Astrocyte (in vitro differentiated cells and primary cell): ENCODE measurements around the gene SUSD4. TPM values are rescaled to one million over a fixed set of nuclear protein-coding genes. Genes with fewer than 3 reads are reported as not detected.

Experiments
- DNase-seq: peaks from one replicate; pipeline ENCODE4 v3.0.0-alpha.2; 2010; ENCODE audit warnings: low read depth
- FAIRE-seq: peaks from 2 replicates; lab custom pipeline; 2011; peaks lifted over from hg19 to GRCh38; lab: Jason Lieb, UNC
- H2AFZ ChIP-seq: 2 replicates; pipeline ENCODE4 v1.6.0; 2012; ENCODE audit warnings: low read depth, low read length, inconsistent platforms
- H3K27ac ChIP-seq: 2 replicates; pipeline ENCODE4 v1.5.1; 2011; ENCODE audit warnings: low read depth, low read length, inconsistent platforms
- H3K27me3 ChIP-seq: 2 replicates; pipeline ENCODE4 v1.6.0; 2011; ENCODE audit warnings: low read length, inconsistent platforms; ENCODE audit not compliant: insufficient read depth
- H3K36me3 ChIP-seq: 2 replicates; pipeline ENCODE4 v1.5.1; 2011; ENCODE audit warnings: low read length, inconsistent platforms; ENCODE audit not compliant: insufficient read depth
- H3K4me1 ChIP-seq: 2 replicates; pipeline ENCODE4 v1.5.1; 2011; ENCODE audit warnings: low read length, inconsistent platforms; ENCODE audit not compliant: insufficient read depth
- H3K4me2 ChIP-seq: 2 replicates; pipeline ENCODE4 v1.6.0; 2012; ENCODE audit warnings: low read length, inconsistent platforms
- H3K4me3 ChIP-seq: 2 replicates; pipeline ENCODE4 v1.5.1; 2011; ENCODE audit warnings: low read depth, mild to moderate bottlenecking, low read length, inconsistent platforms; ENCODE audit not compliant: insufficient read depth
- H3K79me2 ChIP-seq: 2 replicates; pipeline ENCODE4 v1.6.0; 2012; ENCODE audit warnings: mild to moderate bottlenecking, low read length, inconsistent platforms; ENCODE audit not compliant: insufficient read depth
- H3K9ac ChIP-seq: 2 replicates; pipeline ENCODE4 v1.6.0; 2012; ENCODE audit warnings: mild to moderate bottlenecking, low read length, inconsistent platforms
- H3K9me3 ChIP-seq: 2 replicates; pipeline ENCODE4 v1.5.1; 2012; ENCODE audit warnings: low read depth, mild to moderate bottlenecking, low read length, inconsistent platforms; ENCODE audit not compliant: insufficient read depth
- H4K20me1 ChIP-seq: 2 replicates; pipeline ENCODE4 v1.6.0; 2012; ENCODE audit warnings: low read length, inconsistent platforms; ENCODE audit not compliant: insufficient read depth
- H3K27ac Mint-ChIP-seq: one replicate; pipeline ENCODE4 v1.8.0; 2021; ENCODE audit warnings: mild to moderate bottlenecking, mixed read lengths; ENCODE audit not compliant: unreplicated experiment
- H3K27me3 Mint-ChIP-seq: one replicate; pipeline ENCODE4 v1.8.0; 2021; ENCODE audit warnings: low read depth, mixed read lengths; ENCODE audit not compliant: unreplicated experiment
- H3K36me3 Mint-ChIP-seq: one replicate; pipeline ENCODE4 v1.8.0; 2021; ENCODE audit warnings: low read depth, mixed read lengths; ENCODE audit not compliant: unreplicated experiment
- H3K4me1 Mint-ChIP-seq: one replicate; pipeline ENCODE4 v1.8.0; 2021; ENCODE audit warnings: low read depth, mixed read lengths; ENCODE audit not compliant: unreplicated experiment
- H3K4me3 Mint-ChIP-seq: one replicate; pipeline ENCODE4 v1.8.0; 2021; ENCODE audit warnings: mild to moderate bottlenecking, moderate library complexity, mixed read lengths; ENCODE audit not compliant: unreplicated experiment
- H3K9me3 Mint-ChIP-seq: one replicate; pipeline ENCODE4 v1.8.0; 2021; ENCODE audit warnings: mild to moderate bottlenecking, mixed read lengths; ENCODE audit not compliant: unreplicated experiment
- CTCF ChIP-seq: IDR thresholded peaks from 2 replicates; pipeline ENCODE4 v1.5.1; 2011; ENCODE audit warnings: low read depth, mild to moderate bottlenecking, inconsistent platforms, low read length, moderate library complexity; ENCODE audit not compliant: insufficient read depth
- EZH2 ChIP-seq: IDR thresholded peaks from 2 replicates; pipeline ENCODE4 v1.6.1; 2012; ENCODE audit warnings: mild to moderate bottlenecking, low read length, inconsistent platforms; ENCODE audit not compliant: insufficient read depth
- total RNA-seq: library from RNA; stranded (reverse); gene quantifications from 2 replicates; pipeline ENCODE4 v1.2.1, GENCODE V29; 2021

The SUSD4 gene
- total RNA-seq, 1 donor from 2014 or later, result 9.2 TPM

GRCh38 chr1:223337174-223337869, 26.7 kb downstream of the SUSD4 start:
- no peak overlapping the region for H3K4me2 ChIP-seq
- FAIRE-seq, result no peak
- peaks cover 2% of the 10 kb centered on the region for H3K9me3 Mint-ChIP-seq

DNA sequence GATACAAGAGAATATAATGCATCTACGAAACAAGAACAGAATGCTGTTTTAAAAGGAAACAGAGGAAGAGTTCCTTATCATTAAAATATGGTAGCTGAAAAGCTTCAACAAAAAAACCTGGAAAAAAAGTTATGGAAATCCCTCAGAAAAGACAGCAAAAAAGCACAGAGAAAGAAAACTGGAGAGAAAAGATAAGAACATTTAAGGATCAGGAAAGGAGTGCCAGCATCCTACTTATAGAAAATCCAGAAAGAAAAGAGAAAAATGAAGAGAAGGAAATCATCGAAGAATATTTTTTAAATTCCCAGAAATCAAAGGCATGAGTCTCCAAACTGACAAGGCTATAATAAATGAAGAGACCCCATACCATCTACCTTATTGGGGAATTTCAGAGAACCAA, 29.8 kb downstream of the SUSD4 start:
- TF ChIP-seq EZH2, result no peak
- TF ChIP-seq CTCF, result no peak
- FAIRE-seq (no peak), DNase-seq (no peak)
- Mint-ChIP-seq H3K36me3 (peaks cover 5% of the 10 kb centered on the region), H3K9me3 (peaks cover 2% of the 10 kb centered on the region), H3K4me3 (no peak overlapping the region), H3K27ac (no peak overlapping the region), H3K27me3 (no peaks in the 10 kb centered on the region), H3K4me1 (peaks cover 33% of the 10 kb centered on the region)
- H3K27ac ChIP-seq, result no peak overlapping the region
- no peak overlapping the region for H3K9ac ChIP-seq
- H3K4me2 ChIP-seq, result no peak overlapping the region
- no peaks in the 10 kb centered on the region for H3K36me3 ChIP-seq
- no peaks in the 10 kb centered on the region for H3K9me3 ChIP-seq
- no peaks in the 10 kb centered on the region for H4K20me1 ChIP-seq
- H3K79me2 ChIP-seq, result no peaks in the 10 kb centered on the region
- no peaks in the 10 kb centered on the region for H3K27me3 ChIP-seq
- H3K4me1 ChIP-seq, result peaks cover 11% of the 10 kb centered on the region
- H2AFZ ChIP-seq, result no peak overlapping the region
- no peak overlapping the region for H3K4me3 ChIP-seq

More at GRCh38 chr1:223337174-223337869, 26.7 kb downstream of the SUSD4 start:
- H3K27me3 Mint-ChIP-seq, result no peaks in the 10 kb centered on the region
- no peak overlapping the region for H3K4me3 Mint-ChIP-seq
- H3K9me3 ChIP-seq, result no peaks in the 10 kb centered on the region
- no peak overlapping the region for H3K9ac ChIP-seq
- H3K27ac ChIP-seq, result no peak overlapping the region
- H3K36me3 ChIP-seq, result no peaks in the 10 kb centered on the region
- no peak overlapping the region for H3K27ac Mint-ChIP-seq
- no peak for DNase-seq
- H4K20me1 ChIP-seq, result no peaks in the 10 kb centered on the region
- no peak overlapping the region for H3K4me3 ChIP-seq
- H2AFZ ChIP-seq, result no peak overlapping the region
- TF ChIP-seq EZH2 (no peak), CTCF (no peak)
- no peaks in the 10 kb centered on the region for H3K79me2 ChIP-seq
- no peaks in the 10 kb centered on the region for H3K27me3 ChIP-seq
- H3K4me1 ChIP-seq, result peaks cover 6% of the 10 kb centered on the region
- H3K36me3 Mint-ChIP-seq, result peaks cover 5% of the 10 kb centered on the region
- H3K4me1 Mint-ChIP-seq, result peaks cover 42% of the 10 kb centered on the region

GRCh38 chr1:223332997-223333396, 31.0 kb downstream of the SUSD4 start:
- FAIRE-seq, result no peak
- Histone ChIP-seq H3K27me3 (no peaks in the 10 kb centered on the region), H3K27ac (no peak overlapping the region), H2AFZ (no peak overlapping the region), H4K20me1 (no peaks in the 10 kb centered on the region), H3K9me3 (no peaks in the 10 kb centered on the region), H3K79me2 (no peaks in the 10 kb centered on the region), H3K9ac (no peak overlapping the region), H3K36me3 (no peaks in the 10 kb centered on the region), H3K4me2 (no peak overlapping the region), H3K4me1 (peaks cover 11% of the 10 kb centered on the region), H3K4me3 (no peak overlapping the region)
- Mint-ChIP-seq H3K9me3 (peaks cover 2% of the 10 kb centered on the region), H3K36me3 (peaks cover 5% of the 10 kb centered on the region), H3K27ac (no peak overlapping the region), H3K27me3 (no peaks in the 10 kb centered on the region), H3K4me1 (peaks cover 26% of the 10 kb centered on the region), H3K4me3 (no peak overlapping the region)
- no peak for DNase-seq
- no peak for TF ChIP-seq EZH2
- TF ChIP-seq CTCF, result no peak
